Fibroblast of peridontal ligament (primary cell): ENCODE data around the gene KCNJ9.
"Not testable (repeated sequence)": the region's sequence is repeated elsewhere in the genome, so short reads cannot be mapped to it uniquely, and the experiment has no call there.

Experiments
- DNase-seq: peaks from one replicate; pipeline ENCODE4 v3.0.0-alpha.2; 2010; ENCODE audit errors: extremely low read depth

Gene KCNJ9

DNA sequence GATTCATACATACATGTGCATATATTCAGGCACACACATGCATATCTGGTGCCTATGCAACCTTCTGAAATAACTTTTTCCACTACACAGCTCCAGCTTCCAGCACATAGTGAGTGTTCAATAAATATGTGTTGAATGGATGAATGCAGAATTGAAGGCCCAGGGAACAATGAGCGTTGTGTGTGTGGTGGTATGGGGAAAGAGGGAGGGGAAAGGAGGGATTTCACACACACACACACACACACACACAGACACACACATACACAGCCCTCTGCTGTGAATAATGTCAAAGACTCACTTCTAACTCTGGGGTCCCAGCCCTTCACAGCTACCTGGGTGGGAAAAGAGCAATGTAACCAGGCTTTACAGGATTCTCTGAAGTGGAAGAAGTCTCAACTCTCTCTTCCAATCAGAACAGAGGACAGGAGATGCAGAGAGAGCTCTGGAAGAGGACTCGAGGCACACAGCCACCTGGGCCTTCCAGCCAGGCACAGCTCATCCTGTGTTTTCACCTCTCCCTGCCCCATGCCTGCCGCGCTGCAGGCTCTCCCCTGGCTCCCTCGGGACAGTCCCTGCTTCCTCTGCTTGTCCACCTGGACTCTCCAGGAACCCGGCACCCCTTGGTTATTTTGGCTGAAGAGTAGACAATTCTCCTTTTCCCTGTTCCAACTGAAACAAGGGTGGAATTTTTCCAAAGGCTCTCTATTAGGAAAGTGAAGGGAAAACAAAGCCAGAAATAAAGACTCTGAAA lies 22.5 kb downstream of the KCNJ9 start:
- no peak for DNase-seq

DNA sequence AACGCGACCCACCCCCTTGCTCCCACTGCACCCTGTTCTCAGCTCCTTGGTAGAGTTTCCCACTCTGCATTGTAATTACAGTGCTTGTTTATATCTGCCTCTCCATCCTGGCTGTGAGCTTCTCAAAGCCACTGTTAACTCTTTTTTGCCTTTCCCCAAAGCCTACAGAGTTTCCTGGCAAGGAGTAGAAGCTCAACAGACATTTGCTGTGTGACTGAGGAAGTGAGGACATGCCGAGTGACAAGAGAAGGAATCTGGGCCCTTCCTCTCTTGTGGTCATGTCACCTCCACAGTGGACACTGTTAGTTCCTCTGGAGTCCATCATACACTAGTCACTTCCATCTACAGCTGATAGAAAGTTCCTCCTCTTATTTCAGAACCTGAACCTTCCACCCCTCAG lies 23.1 kb downstream of the KCNJ9 start:
- DNase-seq: no peak

DNA sequence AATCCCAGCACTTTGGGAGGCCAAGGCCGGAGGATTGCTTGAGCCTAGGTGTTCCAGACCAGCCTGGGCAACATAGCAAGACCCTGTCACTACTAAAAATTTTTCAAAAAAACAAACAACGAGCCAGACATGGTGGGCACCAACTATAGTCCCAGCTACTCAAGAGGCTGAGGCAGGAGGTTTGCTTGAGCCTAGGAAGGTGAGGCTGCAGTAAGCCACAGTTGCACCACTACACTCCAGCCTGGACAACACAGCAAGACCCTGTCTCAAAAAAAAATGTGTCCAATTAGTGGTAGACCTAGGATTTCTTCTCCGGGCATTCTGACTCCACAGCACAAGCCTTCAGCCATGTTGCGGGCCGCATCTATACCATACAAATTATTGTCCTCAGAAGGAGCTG lies 23.8 kb downstream of the KCNJ9 start:
- no peak for DNase-seq

DNA sequence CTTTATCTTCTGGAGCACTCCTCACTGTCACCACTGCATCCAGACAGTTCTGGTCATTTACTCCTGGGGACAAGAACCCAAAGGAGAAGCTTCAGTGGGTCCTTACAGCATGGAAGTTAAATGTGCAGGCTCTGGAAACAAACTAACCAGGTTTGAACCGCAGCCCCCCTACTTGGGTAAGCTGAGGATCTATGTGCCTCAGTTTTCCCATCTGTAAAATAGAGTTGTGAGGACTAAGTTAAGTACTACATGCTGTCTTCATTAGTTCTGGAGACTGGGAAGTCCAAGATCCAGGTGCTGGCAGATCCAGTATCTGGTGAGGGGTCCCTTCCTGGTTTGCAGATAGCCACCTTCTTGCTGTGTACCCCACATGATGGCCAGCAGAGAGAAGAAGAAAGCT lies 26.2 kb downstream of the KCNJ9 start:
- DNase-seq: no peak

DNA sequence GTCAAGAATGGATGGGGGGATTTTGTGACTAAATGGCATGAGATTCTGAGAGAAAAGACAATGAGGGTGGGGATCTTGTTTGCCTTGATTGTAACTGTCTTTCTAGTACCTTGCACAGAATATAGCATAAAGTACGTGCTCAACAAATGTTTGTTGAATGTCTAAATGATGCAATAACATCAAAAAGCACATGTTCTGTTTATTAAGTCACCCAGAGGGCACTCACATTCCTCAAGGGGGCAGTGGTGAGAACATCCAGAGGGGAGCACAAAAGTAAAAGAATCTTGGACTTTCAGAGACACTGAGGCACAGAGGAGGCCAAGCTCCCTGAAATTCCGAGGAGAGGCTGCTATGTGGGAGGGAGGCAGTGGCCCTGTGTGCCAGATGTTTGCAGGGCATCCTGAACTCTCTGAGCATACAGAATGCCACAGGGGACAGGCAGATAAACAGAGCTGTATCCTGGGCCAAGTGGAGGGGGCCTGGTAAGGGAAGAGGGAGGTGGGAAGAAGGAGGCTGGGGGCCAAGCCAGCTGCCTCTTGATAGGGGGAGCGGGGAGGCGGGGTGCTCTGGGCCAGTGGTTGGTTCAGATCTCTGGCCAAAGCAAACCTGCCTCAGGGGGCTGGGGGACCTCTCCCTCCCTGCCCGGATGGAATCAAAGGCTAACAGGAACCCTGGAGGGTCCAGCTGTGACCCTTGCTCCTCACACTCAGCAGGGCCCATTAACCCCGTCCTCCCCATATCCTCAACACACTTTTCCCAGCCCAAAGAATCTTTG lies 27.7 kb downstream of the KCNJ9 start:
- peak; percentile 61 for DNase-seq

DNA sequence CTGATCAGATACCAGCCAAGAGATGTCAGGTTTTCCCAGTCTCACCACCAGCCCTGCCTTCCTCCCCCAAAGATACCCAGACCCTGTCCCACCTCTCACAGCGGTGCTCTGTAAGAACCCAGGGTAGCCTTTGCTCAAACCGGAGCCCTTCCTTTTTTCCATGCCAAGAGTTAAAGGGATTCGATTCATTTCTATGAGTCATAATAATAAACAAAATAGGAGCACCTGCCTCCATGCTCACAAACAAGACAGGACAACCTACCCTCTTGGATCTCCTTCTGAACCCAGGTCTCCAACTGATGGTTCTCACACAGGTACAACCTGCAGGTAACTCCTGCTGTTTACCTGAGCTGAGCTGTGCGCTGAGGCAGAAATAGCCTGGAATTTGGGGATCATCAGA lies 28.3 kb downstream of the KCNJ9 start:
- DNase-seq: no peak

DNA sequence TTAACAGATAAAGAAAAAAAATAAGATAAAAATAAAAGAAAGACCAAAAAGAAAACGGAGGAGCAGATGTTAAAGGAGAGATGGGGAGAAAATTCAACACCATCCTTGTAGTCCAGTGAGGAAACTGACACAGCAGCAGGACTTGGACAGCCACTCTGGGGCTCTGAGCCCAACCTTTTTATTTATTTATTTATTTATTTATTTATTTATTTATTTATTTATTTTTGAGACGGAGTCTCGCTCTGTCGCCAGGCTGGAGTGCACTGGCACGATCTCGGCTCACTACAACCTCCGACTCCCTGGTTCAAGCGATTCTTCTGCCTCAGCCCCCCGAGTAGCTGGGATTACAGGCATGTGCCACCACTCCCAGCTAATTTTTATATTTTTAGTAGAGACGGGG lies 30.1 kb downstream of the KCNJ9 start:
- not testable (repeated sequence) for DNase-seq

DNA sequence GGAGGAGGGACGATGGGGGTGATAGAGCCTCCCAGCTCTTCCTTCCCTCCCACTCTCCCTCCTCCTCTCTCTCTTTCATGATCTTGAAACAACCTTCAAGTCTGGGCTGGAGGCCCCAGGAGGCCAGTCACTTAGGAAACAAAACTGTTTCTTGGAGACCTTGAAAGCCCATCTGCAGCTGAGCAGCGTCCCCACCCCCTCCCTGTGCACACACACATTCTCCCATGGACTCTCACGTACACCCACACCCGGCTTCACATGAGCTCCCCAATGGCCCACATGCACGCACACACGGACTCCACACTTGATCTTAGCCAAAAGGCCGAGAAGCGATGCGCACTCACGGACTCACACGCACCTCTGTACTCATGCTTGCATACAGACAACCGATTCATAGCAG lies 31.0 kb downstream of the KCNJ9 start:
- no peak for DNase-seq

DNA sequence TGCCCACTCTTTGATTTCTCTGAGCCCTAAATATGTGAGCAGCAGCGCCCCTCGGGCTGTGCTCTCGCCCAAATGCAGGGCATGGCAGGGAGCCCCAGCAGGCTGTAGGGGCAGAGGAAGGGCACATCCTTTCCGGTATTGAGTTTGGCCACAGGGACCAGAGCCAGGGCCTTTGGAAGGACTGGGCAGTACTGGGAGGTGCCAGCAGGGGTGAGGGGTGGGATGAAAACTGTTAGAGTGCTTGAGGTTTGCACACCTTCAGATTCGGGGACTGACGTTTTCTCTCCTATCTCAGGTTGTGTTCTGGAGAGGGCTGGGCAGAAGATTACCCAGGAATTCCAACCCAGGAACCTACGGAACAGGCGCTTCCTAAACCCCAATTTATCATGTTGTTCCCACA lies 32.1 kb downstream of the KCNJ9 start:
- DNase-seq: no peak

DNA sequence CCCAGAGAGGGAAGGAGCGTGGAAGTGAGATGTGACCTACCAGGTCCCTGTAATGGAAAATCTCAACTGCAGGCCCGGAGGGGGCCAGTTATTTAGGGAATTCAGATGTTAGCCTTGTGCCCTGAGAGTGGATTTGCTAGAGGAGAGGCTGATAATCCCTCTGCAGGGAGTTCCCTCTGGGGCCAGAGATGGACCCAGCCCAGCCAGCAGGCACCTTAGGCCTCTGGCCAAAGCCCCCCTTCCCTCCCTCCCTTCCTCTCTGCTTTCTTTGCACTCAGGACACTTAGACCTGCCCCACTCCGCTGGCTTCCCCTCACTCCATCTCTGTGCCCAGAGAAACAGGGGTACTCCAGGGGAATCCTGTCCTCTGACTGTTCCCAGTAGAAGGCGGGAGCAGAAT lies 32.7 kb downstream of the KCNJ9 start:
- no peak for DNase-seq

DNA sequence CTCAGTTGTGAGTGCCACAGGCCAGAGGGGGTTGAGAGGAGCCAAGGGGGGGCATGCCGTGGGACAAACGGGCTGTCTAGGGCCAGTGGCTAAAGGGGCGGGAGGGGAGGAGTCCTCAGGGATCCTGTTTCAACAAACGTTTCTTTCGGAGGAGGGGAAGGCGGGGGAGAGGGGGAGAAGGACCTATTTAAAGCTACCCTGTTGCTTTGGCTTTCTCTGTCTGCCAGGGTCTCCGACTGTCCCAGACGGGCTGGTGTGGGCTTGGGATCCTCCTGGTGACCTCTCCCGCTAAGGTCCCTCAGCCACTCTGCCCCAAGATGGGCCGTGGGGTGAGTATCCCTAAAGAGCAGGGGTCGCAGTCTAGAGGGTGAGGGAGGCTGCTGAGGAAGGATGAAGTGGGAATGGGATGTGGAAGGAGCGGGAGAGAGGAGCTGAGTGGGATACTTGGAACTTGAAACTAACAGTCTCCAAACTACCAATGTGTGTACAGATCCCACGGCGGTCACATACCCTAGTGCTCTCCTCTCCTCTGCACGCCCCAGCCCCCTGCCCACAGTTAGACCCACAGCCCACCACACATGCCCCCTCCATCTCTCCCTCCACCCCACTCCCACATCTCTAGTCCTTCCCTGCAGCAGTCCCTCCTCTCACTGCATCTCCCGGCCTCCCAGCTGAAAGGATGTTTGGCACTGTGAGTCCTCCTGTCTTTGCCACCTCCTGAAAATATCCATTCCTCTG lies 34.4 kb downstream of the KCNJ9 start, which contains the start of gene ATP1A2:
Gene ATP1A2, plus strand, starts transcription at position 215 of the 738 bp plus-strand sequence. Its CDS starts 103 bp downstream, at position 318.
- DNase-seq: no peak

DNA sequence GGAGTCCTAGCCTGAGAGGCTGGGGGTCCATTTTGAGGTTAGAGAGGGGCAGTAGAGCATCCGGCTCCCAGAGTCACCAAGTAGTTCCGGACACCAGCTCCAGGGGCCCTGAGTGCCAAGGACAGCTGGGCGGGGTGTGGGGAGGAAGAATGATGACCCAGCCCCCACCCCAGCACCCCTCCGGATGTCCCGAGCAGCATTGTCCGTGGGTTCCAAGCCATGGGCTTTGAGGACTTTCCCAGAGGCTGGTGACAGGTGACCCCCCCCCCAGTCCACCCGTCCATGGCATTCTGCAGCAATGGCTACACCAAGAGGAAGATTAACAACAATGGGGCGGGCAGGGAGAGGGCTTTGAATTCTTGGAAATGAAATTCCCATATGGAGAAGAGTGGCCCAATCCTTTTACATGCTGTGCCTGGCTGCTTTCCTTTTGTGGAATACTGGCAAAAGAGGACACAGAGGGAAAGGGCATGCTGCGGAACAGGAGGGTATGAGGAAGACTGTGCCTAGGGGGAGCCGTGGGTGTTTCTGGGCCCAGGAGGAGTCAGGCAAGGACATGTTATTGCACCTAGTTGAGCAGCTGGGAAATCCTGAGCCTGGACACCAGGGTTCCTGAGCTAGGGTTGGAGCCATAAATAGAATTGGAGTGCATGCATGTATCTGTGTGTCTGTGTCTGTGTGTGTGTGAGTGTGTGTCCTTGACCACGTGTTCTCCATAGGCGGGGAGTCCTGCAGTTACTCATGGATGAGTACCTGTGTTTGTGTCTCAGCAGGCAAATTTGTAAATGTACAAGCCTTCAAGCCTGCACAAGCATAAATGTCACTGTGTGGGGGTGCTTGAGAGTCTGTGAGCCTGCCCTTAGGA lies 35.2 kb downstream of the KCNJ9 start:
- peak; percentile 42 for DNase-seq

DNA sequence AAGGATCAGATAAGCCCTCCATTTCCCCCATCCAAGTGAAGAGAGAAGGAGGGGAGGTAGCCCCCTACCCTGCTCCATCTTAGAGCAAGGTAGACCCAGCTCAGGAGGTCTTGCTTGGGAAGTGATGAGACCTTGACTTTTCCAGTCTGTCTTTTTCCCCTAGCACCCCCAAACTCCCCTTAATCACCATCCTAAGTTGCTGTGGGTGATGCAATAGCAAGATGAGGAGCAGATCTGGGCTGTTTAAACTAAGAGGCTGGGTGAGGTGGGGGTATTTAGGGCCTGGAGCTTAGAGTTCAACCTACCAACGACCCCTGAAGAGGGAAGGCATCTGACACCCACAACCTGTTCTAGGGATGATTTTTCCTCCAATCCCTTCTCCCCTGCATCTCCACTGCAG lies 36.0 kb downstream of the KCNJ9 start:
- DNase-seq: no peak

DNA sequence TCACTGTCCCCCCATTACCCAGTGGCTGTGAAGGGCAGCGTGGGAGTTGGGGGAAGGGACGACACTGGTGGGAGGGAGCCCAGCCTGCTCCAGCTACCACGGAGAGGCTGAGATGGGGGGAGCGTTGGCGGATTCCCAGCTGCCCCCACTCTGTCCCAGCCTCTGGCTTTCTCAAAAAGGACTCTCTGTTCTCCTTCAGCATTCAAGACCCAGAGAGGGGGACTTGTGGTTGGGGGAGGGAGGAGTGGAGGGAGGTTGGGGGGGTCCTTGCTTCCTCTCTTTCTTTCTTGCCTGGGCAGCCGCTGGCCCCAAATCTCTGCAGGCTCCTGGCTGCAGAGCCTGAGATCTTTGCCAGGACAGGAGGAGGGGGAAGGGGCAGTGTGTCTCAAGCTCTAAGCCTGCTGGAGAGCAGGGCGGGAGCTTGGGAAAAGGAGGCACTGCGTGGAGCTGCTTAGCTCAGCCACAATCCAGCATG lies 36.4 kb downstream of the KCNJ9 start:
- DNase-seq: peak; percentile 55

DNA sequence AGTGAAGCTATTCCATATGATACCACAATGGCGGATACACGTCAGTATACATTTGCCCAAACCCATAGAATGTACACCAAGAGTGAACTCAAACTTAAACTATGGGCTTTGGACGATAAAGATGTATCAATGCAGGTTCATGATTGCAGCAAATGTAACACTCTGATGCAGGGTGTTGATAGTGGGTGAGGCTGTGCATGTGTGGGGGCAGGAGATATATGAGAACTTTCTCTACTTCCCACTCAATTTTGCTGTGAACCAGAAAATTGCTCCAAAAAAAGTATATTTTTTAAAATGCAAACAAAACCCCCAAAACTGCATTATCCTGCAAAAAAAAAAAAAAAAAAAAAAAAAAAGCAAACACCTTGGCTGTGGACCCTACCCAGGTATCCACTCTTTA lies 37.6 kb downstream of the KCNJ9 start:
- DNase-seq: no peak

DNA sequence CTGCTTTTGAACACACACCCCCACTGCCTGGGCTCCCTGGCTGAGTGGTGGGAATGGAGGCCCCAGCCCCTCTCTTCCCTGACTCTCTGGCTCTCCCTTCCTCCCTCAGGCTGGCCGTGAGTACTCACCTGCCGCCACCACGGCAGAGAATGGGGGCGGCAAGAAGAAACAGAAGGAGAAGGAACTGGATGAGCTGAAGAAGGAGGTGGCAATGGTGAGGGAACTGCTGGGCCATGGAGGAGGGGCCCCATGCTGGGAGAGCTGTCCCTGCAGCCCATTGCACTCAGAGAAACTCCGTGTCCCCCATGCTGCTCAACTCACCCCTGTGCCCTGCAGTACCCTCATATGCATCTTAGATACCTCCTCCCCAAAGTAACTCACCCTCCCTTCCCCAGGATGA lies 39.5 kb downstream of the KCNJ9 start:
- no peak for DNase-seq

DNA sequence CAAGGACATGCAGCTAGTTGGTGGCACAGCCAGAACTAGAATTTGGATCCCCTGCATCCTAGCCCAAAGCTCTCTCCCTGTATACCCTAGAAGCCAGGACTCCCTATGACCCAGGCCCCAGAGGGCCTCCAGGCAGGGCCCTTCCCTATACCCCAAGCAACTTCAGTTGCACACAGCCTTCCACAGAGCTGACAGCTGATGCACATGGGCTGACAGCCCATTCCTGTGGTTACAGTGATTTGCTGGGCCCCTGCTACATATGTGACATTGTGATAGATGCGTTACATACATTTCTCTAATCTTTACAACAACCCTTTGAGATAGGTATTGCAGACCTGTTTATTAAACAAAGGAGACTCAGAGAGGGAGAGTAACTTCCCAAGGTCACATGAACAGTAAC lies 40.0 kb downstream of the KCNJ9 start:
- DNase-seq: no peak

DNA sequence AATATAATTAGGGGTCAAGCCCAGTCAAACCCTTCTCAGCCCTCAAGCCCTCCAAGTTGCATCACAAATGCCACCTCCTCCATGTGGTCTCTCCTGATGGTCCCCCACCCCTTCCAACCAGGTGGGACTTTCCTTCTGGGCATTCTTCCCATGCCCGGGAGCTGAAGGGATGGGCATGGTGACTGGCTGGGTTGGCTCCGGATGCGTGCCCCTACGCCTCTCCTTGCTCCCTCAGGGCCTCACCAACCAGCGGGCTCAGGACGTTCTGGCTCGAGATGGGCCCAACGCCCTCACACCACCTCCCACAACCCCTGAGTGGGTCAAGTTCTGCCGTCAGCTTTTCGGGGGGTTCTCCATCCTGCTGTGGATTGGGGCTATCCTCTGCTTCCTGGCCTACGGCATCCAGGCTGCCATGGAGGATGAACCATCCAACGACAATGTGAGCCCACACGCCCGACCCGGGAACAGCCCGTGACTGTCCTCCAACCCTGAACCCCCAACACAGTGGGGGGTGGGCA lies 41.7 kb downstream of the KCNJ9 start:
- DNase-seq: no peak

DNA sequence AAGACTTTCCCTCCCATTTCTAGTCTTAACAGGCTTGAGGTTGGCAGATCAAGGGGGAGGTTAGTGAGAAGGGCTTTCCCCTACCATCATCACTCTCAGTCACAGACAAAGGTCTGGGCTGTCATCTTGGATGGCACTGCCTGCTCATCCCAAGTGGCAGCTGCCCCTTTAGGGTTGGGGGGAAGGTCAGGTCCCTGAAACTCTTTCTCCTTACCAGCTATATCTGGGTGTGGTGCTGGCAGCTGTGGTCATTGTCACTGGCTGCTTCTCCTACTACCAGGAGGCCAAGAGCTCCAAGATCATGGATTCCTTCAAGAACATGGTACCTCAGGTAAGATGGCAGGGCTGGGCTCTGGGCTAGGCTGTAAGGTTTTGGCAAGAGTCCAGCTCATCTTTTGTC lies 42.4 kb downstream of the KCNJ9 start:
- no peak for DNase-seq

DNA sequence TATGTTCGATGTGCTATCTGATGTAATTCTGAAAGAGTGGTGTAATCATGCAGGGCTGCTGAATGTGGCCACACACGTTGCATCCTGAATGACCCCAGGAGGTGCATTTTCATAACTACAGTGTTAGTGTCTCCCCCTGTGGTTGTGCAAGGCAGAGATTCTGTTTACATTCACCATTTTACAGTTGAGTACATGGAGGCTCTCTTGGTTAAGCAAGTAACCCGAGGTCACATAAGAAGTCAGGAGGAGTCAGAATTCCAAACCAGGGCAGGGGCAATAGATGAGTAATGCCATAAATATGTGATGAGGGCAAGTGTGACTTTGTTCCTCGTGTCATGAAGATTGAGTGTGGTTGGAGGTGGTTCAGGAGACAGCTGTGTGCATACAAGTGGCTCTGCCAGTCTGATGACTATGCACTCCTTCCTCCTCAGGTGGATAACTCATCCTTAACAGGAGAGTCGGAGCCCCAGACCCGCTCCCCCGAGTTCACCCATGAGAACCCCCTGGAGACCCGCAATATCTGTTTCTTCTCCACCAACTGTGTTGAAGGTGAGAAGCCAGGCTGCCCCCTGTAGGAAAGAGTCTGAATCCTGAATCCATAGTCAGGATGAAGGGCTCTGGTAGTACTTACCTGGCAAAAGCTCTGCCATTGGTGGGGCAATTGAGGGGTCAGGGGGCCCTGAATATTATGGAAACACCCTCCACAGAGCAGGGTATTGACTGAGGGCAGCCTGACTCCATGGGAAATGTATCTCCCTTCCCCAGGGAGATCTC lies 43.6 kb downstream of the KCNJ9 start:
- peak; percentile 79 for DNase-seq
